ENCODE data around the gene NUDT3. TPM values are rescaled to one million over a fixed set of nuclear protein-coding genes. Genes with fewer than 3 reads are reported as not detected.

The NUDT3 gene
- total RNA-seq, 1 donor from 2014 or later, result 49.6 TPM

- ATAC-seq (ENCODE audit: poor library complexity) (no peak), DNase-seq (no peak)
- intact Hi-C loops (cut with DNase I), result no loop called here
Measured at GRCh38 chr6:34315256-34315655, 77.2 kb downstream of the NUDT3 start.

GRCh38 chr6:34312259-34312658 is 80.2 kb downstream of the NUDT3 start:
- ATAC-seq (ENCODE audit: poor library complexity) (no peak), DNase-seq (no peak)
- intact Hi-C loops (cut with DNase I), result no loop called here

GRCh38 chr6:34310817-34311216 is 81.7 kb downstream of the NUDT3 start:
- intact Hi-C loops (cut with DNase I), result no loop called here
- ATAC-seq (ENCODE audit: poor library complexity) (no peak), DNase-seq (no peak)

- DNase-seq (no peak), ATAC-seq (ENCODE audit: poor library complexity) (no peak)
- intact Hi-C loops (cut with DNase I), result no loop called here
Measured at GRCh38 chr6:34308483-34308882, 84.0 kb downstream of the NUDT3 start.

GRCh38 chr6:34305982-34306708 is 86.3 kb downstream of the NUDT3 start:
- intact Hi-C loops (cut with DNase I), result no loop called here
- DNase-seq (no peak), ATAC-seq (ENCODE audit: poor library complexity) (peak; percentile 71)

- no peak for ATAC-seq (ENCODE audit: poor library complexity)
- DNase-seq, result no peak
- intact Hi-C loops (cut with DNase I), result no loop called here
Measured at GRCh38 chr6:34305497-34305896, 87.0 kb downstream of the NUDT3 start.

- intact Hi-C loops (cut with DNase I), result no loop called here
- DNase-seq, result no peak
- ATAC-seq (ENCODE audit: poor library complexity), result no peak
Measured at GRCh38 chr6:34304164-34304563, 88.3 kb downstream of the NUDT3 start.

- ATAC-seq (ENCODE audit: poor library complexity) (no peak), DNase-seq (no peak)
- intact Hi-C loops (cut with DNase I), result no loop called here
Measured at GRCh38 chr6:34302929-34303328, 89.5 kb downstream of the NUDT3 start.

GRCh38 chr6:34301408-34301807 is 91.1 kb downstream of the NUDT3 start:
- DNase-seq (peak; percentile 70), ATAC-seq (ENCODE audit: poor library complexity) (peak; percentile 85)
- intact Hi-C loops (cut with DNase I), result no loop called here

GRCh38 chr6:34300332-34300751 is 92.1 kb downstream of the NUDT3 start:
- intact Hi-C loops (cut with DNase I), result no loop called here
- DNase-seq (no peak), ATAC-seq (ENCODE audit: poor library complexity) (no peak)

GRCh38 chr6:34298941-34299340 is 93.5 kb downstream of the NUDT3 start:
- no peak for DNase-seq
- intact Hi-C loops (cut with DNase I), result no loop called here
- peak; percentile 59 for ATAC-seq (ENCODE audit: poor library complexity)

- intact Hi-C loops (cut with DNase I), result no loop called here
Measured at GRCh38 chr6:34295721-34296120, 96.7 kb downstream of the NUDT3 start.

GRCh38 chr6:34292954-34293353 is 99.5 kb downstream of the NUDT3 start:
- ATAC-seq (ENCODE audit: poor library complexity) (no peak), DNase-seq (no peak)
- intact Hi-C loops (cut with DNase I), result no loop called here

More at GRCh38 chr6:34295721-34296120, 96.7 kb downstream of the NUDT3 start:
- no peak for DNase-seq
- ATAC-seq (ENCODE audit: poor library complexity), result no peak

- DNase-seq (no peak), ATAC-seq (ENCODE audit: poor library complexity) (no peak)
- intact Hi-C loops (cut with DNase I), result no loop called here
Measured at GRCh38 chr6:34289137-34289536, 103.3 kb downstream of the NUDT3 start.

- intact Hi-C loops (cut with DNase I), result no loop called here
- ATAC-seq (ENCODE audit: poor library complexity) (no peak), DNase-seq (no peak)
Measured at GRCh38 chr6:34288581-34288980, 103.9 kb downstream of the NUDT3 start.

GRCh38 chr6:34285448-34286164 is 106.9 kb downstream of the NUDT3 start:
- no peak for ATAC-seq (ENCODE audit: poor library complexity)
- no peak for DNase-seq
- intact Hi-C loops (cut with DNase I), result no loop called here

GRCh38 chr6:34284563-34285447 is 107.7 kb downstream of the NUDT3 start:
- intact Hi-C loops (cut with DNase I), result no loop called here
- DNase-seq (peak; percentile 76), ATAC-seq (ENCODE audit: poor library complexity) (peak; percentile 80)

GRCh38 chr6:34281702-34282334 is 110.7 kb downstream of the NUDT3 start:
- ATAC-seq (ENCODE audit: poor library complexity) (no peak), DNase-seq (no peak)
- intact Hi-C loops (cut with DNase I), result no loop called here

GRCh38 chr6:34280216-34280615 is 112.3 kb downstream of the NUDT3 start:
- intact Hi-C loops (cut with DNase I), result no loop called here
- ATAC-seq (ENCODE audit: poor library complexity) (no peak), DNase-seq (no peak)
